IMR-90 (cell line): ENCODE results near the gene TMF1.

Source experiments
- FOS ChIP-seq: fragments of 150-350 bp; IDR thresholded peaks from 2 replicates; pipeline ENCODE4 v1.6.1; 2016; ENCODE audit warnings: low read depth, low read length
- POLR2A ChIP-seq: IDR thresholded peaks from 2 replicates; pipeline ENCODE4 v1.6.1; 2012; ENCODE audit warnings: mild to moderate bottlenecking, low read depth, low read length
- RCOR1 ChIP-seq: IDR thresholded peaks from 2 replicates; pipeline ENCODE4 v1.6.1; 2012; ENCODE audit warnings: mild to moderate bottlenecking, low read length, improper control_type of control experiment; ENCODE audit not compliant: insufficient replicate concordance
- RFX5 ChIP-seq: IDR thresholded peaks from 2 replicates; pipeline ENCODE4 v1.8.0; 2012; ENCODE audit warnings: low read depth, mild to moderate bottlenecking, low read length, moderate library complexity
- SMC3 ChIP-seq: fragments of 150-350 bp; IDR thresholded peaks from 2 replicates; pipeline ENCODE4 v1.6.1; 2016; ENCODE audit warnings: low read depth, mild to moderate bottlenecking, antibody characterized with exemption, low read length, moderate library complexity
- USF2 ChIP-seq: fragments of 150-350 bp; IDR thresholded peaks from 2 replicates; pipeline ENCODE4 v1.6.1; 2017; ENCODE audit warnings: mild to moderate bottlenecking, antibody characterized with exemption, low read length, low read depth
- TF ChIP-seq, protein P1 (sequence below): conservative IDR thresholded peaks from 2 replicates; pipeline ENCODE4 v1.5.1; 2012; ENCODE audit warnings: mild to moderate bottlenecking, low read depth, low read length, improper control_type of control experiment
- TF ChIP-seq, protein P2 (sequence below): fragments of 150-350 bp; IDR thresholded peaks from 2 replicates; pipeline ENCODE4 v1.6.1; 2016; ENCODE audit warnings: low read depth, mild to moderate bottlenecking, low read length, moderate library complexity, borderline replicate concordance

GRCh38 chr3:69052472-69052898, 352 bp upstream of the TMF1 start:
- TF ChIP-seq RFX5 = no peak
- TF ChIP-seq, protein P1, sequence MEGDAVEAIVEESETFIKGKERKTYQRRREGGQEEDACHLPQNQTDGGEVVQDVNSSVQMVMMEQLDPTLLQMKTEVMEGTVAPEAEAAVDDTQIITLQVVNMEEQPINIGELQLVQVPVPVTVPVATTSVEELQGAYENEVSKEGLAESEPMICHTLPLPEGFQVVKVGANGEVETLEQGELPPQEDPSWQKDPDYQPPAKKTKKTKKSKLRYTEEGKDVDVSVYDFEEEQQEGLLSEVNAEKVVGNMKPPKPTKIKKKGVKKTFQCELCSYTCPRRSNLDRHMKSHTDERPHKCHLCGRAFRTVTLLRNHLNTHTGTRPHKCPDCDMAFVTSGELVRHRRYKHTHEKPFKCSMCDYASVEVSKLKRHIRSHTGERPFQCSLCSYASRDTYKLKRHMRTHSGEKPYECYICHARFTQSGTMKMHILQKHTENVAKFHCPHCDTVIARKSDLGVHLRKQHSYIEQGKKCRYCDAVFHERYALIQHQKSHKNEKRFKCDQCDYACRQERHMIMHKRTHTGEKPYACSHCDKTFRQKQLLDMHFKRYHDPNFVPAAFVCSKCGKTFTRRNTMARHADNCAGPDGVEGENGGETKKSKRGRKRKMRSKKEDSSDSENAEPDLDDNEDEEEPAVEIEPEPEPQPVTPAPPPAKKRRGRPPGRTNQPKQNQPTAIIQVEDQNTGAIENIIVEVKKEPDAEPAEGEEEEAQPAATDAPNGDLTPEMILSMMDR = no peak
- TF ChIP-seq SMC3 = no peak
- no peak for TF ChIP-seq USF2
- no peak for TF ChIP-seq POLR2A
- TF ChIP-seq RCOR1 = no peak
- no peak for TF ChIP-seq FOS
- TF ChIP-seq, protein P2, sequence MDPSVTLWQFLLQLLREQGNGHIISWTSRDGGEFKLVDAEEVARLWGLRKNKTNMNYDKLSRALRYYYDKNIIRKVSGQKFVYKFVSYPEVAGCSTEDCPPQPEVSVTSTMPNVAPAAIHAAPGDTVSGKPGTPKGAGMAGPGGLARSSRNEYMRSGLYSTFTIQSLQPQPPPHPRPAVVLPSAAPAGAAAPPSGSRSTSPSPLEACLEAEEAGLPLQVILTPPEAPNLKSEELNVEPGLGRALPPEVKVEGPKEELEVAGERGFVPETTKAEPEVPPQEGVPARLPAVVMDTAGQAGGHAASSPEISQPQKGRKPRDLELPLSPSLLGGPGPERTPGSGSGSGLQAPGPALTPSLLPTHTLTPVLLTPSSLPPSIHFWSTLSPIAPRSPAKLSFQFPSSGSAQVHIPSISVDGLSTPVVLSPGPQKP = no peak
